ENCODE measurements around the gene MLLT1.

The MLLT1 gene

DNA sequence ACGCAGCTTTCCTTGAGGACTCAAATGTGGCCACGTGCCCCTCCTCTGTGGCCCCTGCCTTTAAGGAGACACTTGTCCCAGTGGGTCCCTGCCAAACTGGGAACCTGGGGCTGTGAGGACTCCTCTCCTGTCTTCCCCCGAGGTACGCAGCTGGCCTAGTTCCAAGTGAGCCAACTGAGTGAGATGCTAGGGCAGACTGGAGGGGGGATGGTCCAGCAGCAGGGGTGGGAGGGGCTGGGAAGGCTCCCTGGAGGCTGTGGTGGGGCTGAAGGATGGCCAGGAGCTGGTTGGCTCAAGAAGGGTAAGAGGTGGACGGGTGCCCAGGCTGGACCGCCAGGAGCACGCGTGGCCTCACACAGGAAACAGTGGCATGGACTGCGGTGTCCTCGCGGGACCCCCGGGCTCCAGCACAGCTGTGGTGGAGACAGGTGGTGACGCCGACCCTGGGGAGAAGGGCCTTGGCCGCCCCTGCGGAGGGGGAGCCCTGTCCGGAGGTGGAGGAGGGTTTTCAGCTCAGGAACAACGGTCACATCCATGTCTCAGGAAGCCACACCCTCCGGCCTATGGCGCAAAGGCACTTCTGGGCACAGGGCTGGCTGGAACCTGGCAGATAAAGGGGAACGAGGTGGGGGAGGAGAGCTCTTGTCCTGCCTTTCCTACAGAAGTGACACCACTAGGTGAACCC lies 45.8 kb downstream of the MLLT1 start:
- DNase-seq (ENCODE audit: low read depth), result no peak

DNA sequence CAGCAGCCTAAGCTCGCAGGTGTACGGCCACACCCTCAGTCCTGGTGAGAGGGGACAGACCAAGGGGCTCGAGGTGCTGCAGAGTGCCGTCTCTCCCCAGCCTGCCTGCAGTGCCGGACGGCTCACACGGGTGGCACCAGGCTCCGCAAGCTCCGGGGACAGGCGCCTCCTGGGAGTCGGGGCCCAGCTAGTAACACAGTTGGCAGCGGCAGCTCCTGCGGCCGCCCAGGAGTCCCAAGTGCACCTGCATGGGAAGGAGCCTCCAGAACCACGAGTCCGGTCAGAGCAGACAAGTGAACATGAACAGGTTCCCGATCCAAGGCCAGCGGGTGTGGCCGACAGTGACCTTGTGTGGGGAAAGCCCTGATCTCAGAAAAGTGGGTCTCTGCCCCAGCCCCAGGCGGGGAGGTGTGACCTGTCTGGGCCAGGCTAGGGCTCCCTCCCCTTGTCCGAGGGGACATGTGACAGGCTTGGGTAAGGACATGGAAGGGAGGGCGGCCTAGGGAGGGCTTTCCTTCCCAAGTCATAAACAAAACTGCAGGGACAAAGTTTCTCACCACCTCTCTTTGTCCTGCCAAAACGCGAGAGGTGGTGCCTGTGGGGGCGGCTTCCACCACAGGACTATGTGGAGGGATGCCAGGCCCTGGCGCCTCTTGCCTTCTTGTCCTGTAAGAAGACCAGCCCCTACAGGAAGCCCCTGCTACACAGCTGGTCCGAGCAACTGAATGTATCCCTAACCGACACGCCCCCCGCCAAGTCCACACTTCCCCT lies 46.5 kb downstream of the MLLT1 start:
- no peak for DNase-seq (ENCODE audit: low read depth)

GRCh38 chr19:6232601-6233055 lies 47.1 kb downstream of the MLLT1 start:
- DNase-seq (ENCODE audit: low read depth), result no peak

DNA sequence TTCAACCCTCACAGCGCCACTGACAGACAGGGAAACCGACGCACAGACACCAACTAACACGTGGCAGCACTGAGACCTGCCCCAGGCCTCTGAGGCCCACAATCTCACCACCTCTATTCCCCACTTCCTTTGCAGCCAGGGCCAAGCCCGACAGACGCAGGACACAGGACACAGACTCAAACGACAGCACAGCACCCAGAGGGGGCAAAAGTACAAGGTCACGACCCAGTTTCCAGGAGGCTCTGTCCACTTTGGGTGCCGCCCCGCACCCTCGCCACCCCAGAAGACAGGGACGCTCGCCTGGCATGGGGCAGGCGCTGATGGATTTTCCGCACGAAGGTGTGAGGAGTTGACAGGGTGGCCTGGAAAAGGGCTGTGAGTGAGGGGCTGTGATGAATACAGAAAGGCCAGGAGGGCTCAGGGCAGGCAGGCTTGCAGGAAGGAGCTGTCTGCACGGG lies 48.8 kb downstream of the MLLT1 start:
- no peak for DNase-seq (ENCODE audit: low read depth)

- DNase-seq (ENCODE audit: low read depth), result no peak
Measured at GRCh38 chr19:6229951-6230712, 49.6 kb downstream of the MLLT1 start.

DNA sequence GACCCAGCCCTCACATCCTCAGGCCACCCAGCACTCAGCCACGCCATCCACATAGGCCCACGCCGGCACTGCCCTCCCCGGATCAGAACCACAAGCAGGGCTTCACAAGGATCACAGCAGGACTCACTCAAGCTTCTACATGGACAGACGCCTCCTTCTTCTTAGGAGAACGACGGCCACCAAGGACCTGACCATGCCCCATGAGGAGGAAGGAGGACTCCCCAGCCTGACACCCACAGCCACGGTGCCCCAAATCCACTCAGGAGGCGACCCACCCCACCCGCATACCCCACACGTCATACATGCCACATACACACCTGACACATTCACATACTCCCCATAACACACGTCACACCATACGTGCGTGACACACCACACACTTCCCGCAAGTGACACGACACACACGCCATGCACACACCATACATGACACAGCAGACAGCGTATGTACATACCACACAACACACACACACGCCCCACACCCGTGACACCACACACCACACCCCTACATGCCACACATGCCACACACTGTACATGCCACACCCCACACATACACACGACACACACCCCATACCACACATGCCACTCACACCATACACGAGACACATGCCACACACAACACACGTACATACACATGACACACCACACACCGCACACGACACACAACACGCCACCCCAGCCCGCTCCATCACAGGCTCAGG lies 50.4 kb downstream of the MLLT1 start:
- DNase-seq (ENCODE audit: low read depth), result no peak

DNA sequence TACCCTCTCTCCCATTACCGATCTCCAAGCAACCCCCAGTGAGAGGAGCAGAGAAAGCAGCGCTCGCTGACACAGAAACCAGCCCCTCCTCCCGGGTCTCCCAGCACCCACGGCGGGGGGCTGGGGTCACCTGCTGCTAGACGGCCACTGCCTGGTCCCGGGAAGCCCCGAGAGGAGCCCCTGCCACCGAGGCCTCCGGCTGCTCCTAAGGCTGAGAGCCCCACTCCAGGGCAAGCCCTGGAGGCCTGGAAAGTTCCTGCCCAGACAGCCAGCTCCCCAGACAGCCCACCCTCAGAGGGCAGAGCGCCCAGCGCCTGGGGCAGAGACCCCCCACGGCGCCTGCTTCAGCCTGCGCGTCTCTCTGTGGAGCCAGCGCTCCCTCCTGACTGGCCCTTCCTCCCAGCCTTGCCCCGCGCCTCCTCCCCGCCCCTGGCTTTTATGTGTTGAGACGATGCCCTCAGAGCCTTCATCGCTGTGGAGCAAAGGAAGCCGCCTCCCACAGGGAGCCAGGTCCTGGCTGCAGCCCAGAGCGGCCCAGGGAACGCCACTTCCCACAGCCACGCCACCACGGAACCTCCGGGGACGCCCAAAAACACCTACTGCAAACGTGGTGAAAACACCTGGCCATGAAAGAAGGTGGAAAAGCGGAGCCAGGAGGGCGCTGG lies 51.1 kb downstream of the MLLT1 start:
- no peak for DNase-seq (ENCODE audit: low read depth)

GRCh38 chr19:6227936-6228325 lies 51.8 kb downstream of the MLLT1 start:
- no peak for DNase-seq (ENCODE audit: low read depth)

DNA sequence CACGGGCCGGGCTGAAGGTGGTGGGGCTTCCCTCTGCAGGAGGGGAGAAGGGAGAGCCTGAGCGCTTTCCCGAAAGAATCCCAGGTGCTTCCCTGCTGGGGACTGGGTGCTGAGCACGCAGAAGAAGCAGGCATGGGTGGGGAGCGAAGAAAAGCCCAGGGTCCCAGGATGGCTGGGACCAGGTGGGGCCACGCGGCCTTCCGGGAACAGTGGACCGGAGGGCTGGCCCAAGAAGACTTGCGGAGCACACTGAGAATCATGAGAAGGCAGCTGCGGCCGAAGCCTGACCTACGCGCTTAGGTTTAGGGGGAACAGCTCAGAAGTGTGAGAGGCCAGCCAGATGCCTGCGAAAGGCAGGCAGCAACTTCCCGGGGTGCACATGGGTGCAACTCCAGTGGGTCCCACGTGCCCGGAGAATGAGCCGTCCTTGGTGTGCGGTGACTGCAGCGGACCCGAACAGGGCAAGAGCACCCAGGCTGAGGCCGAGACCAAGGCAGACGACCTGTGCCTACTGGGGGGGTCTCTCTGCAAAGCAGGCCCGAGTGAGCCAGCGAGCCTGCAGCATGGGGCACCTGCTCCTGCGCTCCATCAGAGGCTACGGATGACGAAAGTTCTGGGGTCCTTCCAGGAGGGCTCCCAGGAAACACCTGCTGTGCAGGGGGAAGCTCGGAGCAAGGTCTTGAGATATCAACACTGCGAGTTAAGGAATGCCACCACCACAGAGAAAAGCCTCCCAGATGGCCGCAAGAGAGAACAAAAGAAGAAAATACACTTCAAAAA lies 52.4 kb downstream of the MLLT1 start:
- DNase-seq (ENCODE audit: low read depth), result no peak

GRCh38 chr19:6226444-6227155 lies 53.2 kb downstream of the MLLT1 start:
- no peak for DNase-seq (ENCODE audit: low read depth)

DNA sequence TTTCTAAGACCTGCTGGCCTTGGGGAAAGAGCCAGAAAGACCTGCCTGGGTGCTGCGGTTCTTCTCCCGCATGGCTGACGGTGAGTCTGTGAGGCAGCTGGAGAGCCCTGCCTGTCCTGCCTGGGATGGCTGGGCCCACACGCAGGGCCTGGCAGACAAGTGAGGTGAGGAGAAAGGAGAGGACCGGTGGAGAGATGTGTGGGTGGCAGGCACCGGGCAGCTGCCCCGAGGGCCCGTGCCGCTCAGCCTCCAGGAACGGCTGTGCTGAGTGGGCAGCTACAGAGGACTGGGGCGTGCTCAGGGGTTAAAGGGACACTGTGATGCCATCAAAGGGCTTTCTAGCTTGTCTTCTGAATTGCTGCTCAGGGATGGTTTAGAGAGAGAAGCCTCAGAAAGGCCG lies 53.8 kb downstream of the MLLT1 start:
- DNase-seq (ENCODE audit: low read depth), result no peak

DNA sequence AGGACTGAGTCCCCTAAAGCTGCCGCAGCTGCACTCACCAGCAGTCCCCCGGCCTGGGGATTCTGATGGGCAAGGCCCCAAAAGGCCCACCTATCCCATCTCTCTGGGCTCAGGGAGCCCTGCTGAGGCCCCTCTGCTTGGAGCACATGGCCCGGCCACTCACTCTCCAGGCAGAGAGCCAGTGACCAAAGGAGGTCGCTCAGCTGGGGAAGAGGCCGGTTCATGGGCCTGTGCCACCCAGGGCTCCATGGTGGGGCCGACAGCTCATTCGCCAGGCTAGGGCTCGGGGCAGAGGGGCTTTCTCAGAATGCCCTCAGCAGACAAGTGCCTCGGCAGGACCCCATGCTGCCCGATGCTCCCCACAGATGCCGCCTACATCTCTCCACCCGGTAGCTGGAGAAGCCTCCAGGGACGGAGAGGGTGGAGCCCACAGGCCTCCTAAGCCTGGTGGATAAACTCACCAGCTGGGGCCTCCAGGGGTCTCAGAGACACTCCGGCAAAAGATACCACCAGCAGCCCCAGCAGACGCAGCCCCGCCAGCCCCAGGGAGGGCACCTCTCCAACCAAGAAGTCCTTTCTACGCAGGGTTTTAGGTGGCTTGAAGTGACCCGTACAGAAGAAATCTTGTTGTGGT lies 54.4 kb downstream of the MLLT1 start:
- DNase-seq (ENCODE audit: low read depth), result no peak

DNA sequence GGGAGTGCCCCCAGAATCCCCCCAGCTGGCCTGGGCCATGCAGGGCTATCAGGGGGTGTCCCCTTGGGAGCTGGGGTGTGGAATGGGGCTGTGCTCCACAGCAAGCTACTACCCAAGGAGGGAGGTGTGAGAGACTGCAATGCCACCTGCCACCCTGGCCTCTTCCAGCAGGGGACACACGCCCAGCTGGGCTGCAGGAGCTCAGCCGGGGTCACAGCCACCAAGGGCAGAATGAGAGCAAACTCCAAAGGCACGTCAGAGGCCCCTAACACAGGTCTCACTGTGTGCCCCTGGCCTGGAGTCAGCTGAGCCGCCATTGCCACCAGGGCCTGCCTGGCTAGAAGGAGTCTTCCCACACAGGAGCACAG lies 55.5 kb downstream of the MLLT1 start:
- no peak for DNase-seq (ENCODE audit: low read depth)

- no peak for DNase-seq (ENCODE audit: low read depth)
Measured at GRCh38 chr19:6223461-6224307, 56.1 kb downstream of the MLLT1 start.

- no peak for DNase-seq (ENCODE audit: low read depth)
Measured at GRCh38 chr19:6222884-6223283, 56.9 kb downstream of the MLLT1 start.

DNA sequence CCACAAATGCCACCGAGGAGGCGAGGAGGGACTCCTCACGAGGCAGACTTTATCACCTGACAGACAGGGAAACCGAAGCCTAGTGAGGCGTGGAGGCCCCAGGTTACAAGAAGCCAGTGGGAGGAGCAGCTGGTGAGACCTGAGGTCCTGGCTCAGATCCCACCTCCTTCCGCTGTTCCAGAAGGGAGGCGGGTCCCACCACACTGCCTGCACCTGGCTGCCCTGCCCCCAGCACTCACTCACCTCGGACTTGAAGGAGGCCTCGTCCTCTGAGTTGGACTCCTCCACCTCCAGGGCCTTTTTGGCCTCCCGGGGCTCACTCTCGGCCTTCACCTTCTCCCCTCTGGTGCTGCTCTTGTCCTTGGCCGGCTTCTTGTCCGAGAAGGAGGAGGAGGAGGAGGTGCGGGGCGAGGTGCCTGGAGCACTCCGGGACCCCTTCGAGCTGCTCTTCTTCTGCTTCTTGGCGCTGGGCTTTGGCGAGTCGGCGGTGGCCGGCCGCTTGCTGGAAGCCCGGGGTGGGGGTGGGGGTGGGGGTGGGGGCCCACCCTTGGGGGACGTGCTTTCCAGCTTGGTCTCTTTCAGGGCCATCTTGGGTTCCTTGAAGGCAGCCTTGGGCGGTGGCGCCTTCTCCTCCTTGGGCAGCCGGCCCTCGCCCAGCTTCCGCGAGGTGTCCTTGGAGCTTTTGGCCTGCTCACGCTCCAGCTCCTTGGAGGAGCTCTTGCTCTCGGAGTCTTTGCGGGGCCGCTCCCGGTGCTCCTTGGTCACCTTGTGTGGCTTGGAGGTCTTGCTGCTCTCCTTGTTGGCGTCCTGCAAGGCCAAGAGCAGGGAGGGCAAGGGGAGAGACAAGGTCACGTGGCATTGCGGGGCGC lies 57.7 kb downstream of the MLLT1 start:
- DNase-seq (ENCODE audit: low read depth), result no peak

- DNase-seq (ENCODE audit: low read depth), result no peak
Measured at GRCh38 chr19:6221220-6221877, 58.4 kb downstream of the MLLT1 start.

Data from stimulated activated CD4-positive, alpha-beta T cell treated with anti-CD3 and anti-CD28 coated beads, Interleukin-2, amount 100 ng/mL, for 4 hours (primary cell).